Neural cell (in vitro differentiated cells): Measurements from ENCODE around the gene MACF1. TPM values are rescaled to one million over a fixed set of nuclear protein-coding genes. Genes with fewer than 3 reads are reported as not detected.

Experiments
- H2AFZ ChIP-seq: fragments of 200-600, 300-800 bp; sonication (generic), shearing (Covaris generic); 2 replicates; pipeline ENCODE4 v1.6.0; 2014; ENCODE audit warnings: low read depth, mild to moderate bottlenecking, antibody characterized with exemption, low read length, moderate library complexity
- H3F3A ChIP-seq: fragments of 200-600 bp; shearing (Covaris generic); 2 replicates; pipeline ENCODE4 v1.6.1; 2016; ENCODE audit warnings: mild to moderate bottlenecking, moderate library complexity, mixed read lengths, antibody characterized with exemption, low read length; ENCODE audit not compliant: insufficient read depth, poor library complexity, severe bottlenecking
- H3K27ac ChIP-seq: fragments of 200-600, 300-800 bp; sonication (generic), shearing (Covaris generic); 2 replicates; pipeline ENCODE4 v1.5.1; 2014; ENCODE audit warnings: mild to moderate bottlenecking, low read length, moderate library complexity
- H3K27me3 ChIP-seq: fragments of 300-800, 200-600 bp; sonication (generic), shearing (Covaris generic); 2 replicates; pipeline ENCODE4 v1.6.0; 2014; ENCODE audit warnings: mild to moderate bottlenecking, low read depth, low read length, moderate library complexity; ENCODE audit not compliant: insufficient read depth
- H3K36me3 ChIP-seq: fragments of 300-800, 200-600 bp; sonication (generic), shearing (Covaris generic); 2 replicates; pipeline ENCODE4 v1.5.1; 2014; ENCODE audit warnings: mild to moderate bottlenecking, antibody characterized with exemption, low read length, moderate library complexity; ENCODE audit not compliant: insufficient read depth
- H3K4me2 ChIP-seq: fragments of 300-800, 200-600 bp; sonication (generic), shearing (Covaris generic); 2 replicates; pipeline ENCODE4 v1.6.0; 2014; ENCODE audit warnings: mild to moderate bottlenecking, low read length
- H3K4me3 ChIP-seq: fragments of 300-800, 200-600 bp; sonication (generic), shearing (Covaris generic); 2 replicates; pipeline ENCODE4 v1.5.1; 2014; ENCODE audit warnings: mild to moderate bottlenecking, low read length, moderate library complexity
- H3K79me2 ChIP-seq: fragments of 200-600 bp; shearing (Covaris generic); replicated peaks from 2 replicates; pipeline ENCODE4 v1.6.0; 2014; ENCODE audit warnings: mild to moderate bottlenecking, low read length, moderate library complexity; ENCODE audit not compliant: insufficient read depth
- H3K9ac ChIP-seq: fragments of 300-800, 200-600 bp; sonication (generic), shearing (Covaris generic); 2 replicates; pipeline ENCODE4 v1.6.1; 2016; ENCODE audit warnings: mild to moderate bottlenecking, low read length, mixed read lengths
- H3K9me2 ChIP-seq: fragments of 200-600 bp; shearing (Covaris generic); 2 replicates; pipeline ENCODE4 v1.6.1; 2016; ENCODE audit warnings: mild to moderate bottlenecking, low read length, mixed read lengths; ENCODE audit not compliant: insufficient read depth
- H3K9me3 ChIP-seq: fragments of 200-600, 300-800 bp; sonication (generic), shearing (Covaris generic); 2 replicates; pipeline ENCODE4 v1.6.1; 2016; ENCODE audit warnings: mild to moderate bottlenecking, mixed run types, low read length, moderate library complexity, mixed read lengths
- H4K20me1 ChIP-seq: fragments of 200-600 bp; shearing (Covaris generic); 2 replicates; pipeline ENCODE4 v1.6.1; 2016; ENCODE audit warnings: mild to moderate bottlenecking, mixed run types; ENCODE audit not compliant: insufficient read depth
- CTCF ChIP-seq: fragments of 450-650 bp; IDR thresholded peaks from 2 replicates; pipeline ENCODE4 v1.5.1; 2014; ENCODE audit warnings: antibody characterized with exemption, mild to moderate bottlenecking, moderate library complexity; ENCODE audit not compliant: poor library complexity, severe bottlenecking
- EP300 ChIP-seq: fragments of 450-650 bp; conservative IDR thresholded peaks from 2 replicates; pipeline ENCODE4 v1.6.1; 2014; ENCODE audit warnings: antibody characterized with exemption, mild to moderate bottlenecking, moderate library complexity; ENCODE audit not compliant: poor library complexity, severe bottlenecking
- EZH2 ChIP-seq: fragments of 200-600, 300-800 bp; shearing (Covaris generic), sonication (generic); IDR thresholded peaks from 2 replicates; pipeline ENCODE4 v1.6.1; 2014; ENCODE audit warnings: antibody characterized with exemption, low read length, borderline replicate concordance, mild to moderate bottlenecking; ENCODE audit not compliant: insufficient read depth, poor library complexity, severe bottlenecking
- MXI1 ChIP-seq: fragments of 450-650 bp; conservative IDR thresholded peaks from 2 replicates; pipeline ENCODE4 v1.6.1; 2014; ENCODE audit warnings: antibody characterized with exemption, mild to moderate bottlenecking; ENCODE audit not compliant: poor library complexity, severe bottlenecking
- POLR2AphosphoS5 ChIP-seq: IDR thresholded peaks from 2 replicates; pipeline ENCODE4 v1.6.1; 2012
- RAD21 ChIP-seq: fragments of 450-650 bp; conservative IDR thresholded peaks from 2 replicates; pipeline ENCODE4 v1.6.1; 2014; ENCODE audit warnings: antibody characterized with exemption, mild to moderate bottlenecking, moderate library complexity
- REST ChIP-seq: IDR thresholded peaks from 2 replicates; pipeline ENCODE4 v1.6.1; 2012; ENCODE audit warnings: borderline replicate concordance
- SMC3 ChIP-seq: fragments of 450-650 bp; conservative IDR thresholded peaks from 2 replicates; pipeline ENCODE4 v1.6.1; 2014; ENCODE audit warnings: antibody characterized with exemption, mild to moderate bottlenecking, moderate library complexity; ENCODE audit not compliant: poor library complexity
- TAF1 ChIP-seq: IDR thresholded peaks from 2 replicates; pipeline ENCODE4 v1.6.1; 2012; ENCODE audit warnings: low read depth
- polyA plus RNA-seq: library from polyadenylated mRNA; depleted of rRNA; stranded (reverse); fragments of >200 nt; gene quantifications from 2 replicates; pipeline ENCODE4 v1.2.3, GENCODE V29; 2014

MACF1 gene
- polyA plus RNA-seq, 1 donor from 2014 or later = 176 TPM

GRCh38 chr1:39333296-39333695 is 128.8 kb downstream of the MACF1 start:
- Histone ChIP-seq H3F3A (no peaks in the 10 kb centered on the region), H3K9me3 (no peaks in the 10 kb centered on the region), H3K27ac (no peak overlapping the region), H3K36me3 (peaks cover 10% of the 10 kb centered on the region), H3K9me2 (no peaks in the 10 kb centered on the region), H3K79me2 (no peaks in the 10 kb centered on the region), H3K4me3 (no peak overlapping the region), H3K4me2 (no peak overlapping the region), H2AFZ (no peak overlapping the region), H3K9ac (no peak overlapping the region), H3K27me3 (no peaks in the 10 kb centered on the region), H4K20me1 (no peaks in the 10 kb centered on the region)
- TF ChIP-seq EZH2 (no peak), POLR2AphosphoS5 (no peak), SMC3 (no peak), MXI1 (no peak), REST (no peak), EP300 (no peak), TAF1 (no peak), RAD21 (no peak), CTCF (no peak)

- Histone ChIP-seq H3K79me2 (no peaks in the 10 kb centered on the region), H2AFZ (no peak overlapping the region), H3F3A (no peaks in the 10 kb centered on the region), H3K4me3 (no peak overlapping the region), H3K9ac (no peak overlapping the region), H3K36me3 (peaks cover 23% of the 10 kb centered on the region), H4K20me1 (no peaks in the 10 kb centered on the region), H3K9me2 (no peaks in the 10 kb centered on the region), H3K27ac (no peak overlapping the region), H3K4me2 (no peak overlapping the region), H3K9me3 (no peaks in the 10 kb centered on the region), H3K27me3 (no peaks in the 10 kb centered on the region)
- TF ChIP-seq EZH2 = no peak
- no peak for TF ChIP-seq POLR2AphosphoS5
- no peak for TF ChIP-seq SMC3
- no peak for TF ChIP-seq MXI1
- TF ChIP-seq TAF1 = no peak
- no peak for TF ChIP-seq REST
- TF ChIP-seq RAD21 = no peak
- TF ChIP-seq CTCF = no peak
- TF ChIP-seq EP300 = no peak
Measured at GRCh38 chr1:39335216-39335615, 130.7 kb downstream of the MACF1 start.
